GM19035 (cell line): ENCODE measurements around the gene HBEGF.

Source experiments
- ATAC-seq: cut with Tn5 transposase; IDR thresholded peaks from one replicate; pipeline ENCODE4 v1.9.1; 2021; ENCODE audit not compliant: unreplicated experiment

The HBEGF gene

GRCh38 chr5:140346348-140347221 is at the start of gene HBEGF:
TSS of gene HBEGF (minus strand) at chr5:140346603. CDS start at chr5:140346328, 275 bp downstream.
- ATAC-seq: peak; percentile 79

- ATAC-seq: no peak
These were observed 47.3 kb upstream of the HBEGF start for GRCh38 chr5:140393738-140394137.

GRCh38 chr5:140391732-140392131 is 45.3 kb upstream of the HBEGF start:
- no peak for ATAC-seq

- no peak for ATAC-seq
These were observed 44.9 kb upstream of the HBEGF start for GRCh38 chr5:140391312-140391711.

- ATAC-seq: no peak
These were observed 41.6 kb upstream of the HBEGF start for GRCh38 chr5:140388052-140388451.

- no peak for ATAC-seq
These were observed 36.9 kb upstream of the HBEGF start for GRCh38 chr5:140383300-140383699.

- no peak for ATAC-seq
These were observed 36.5 kb upstream of the HBEGF start for GRCh38 chr5:140382866-140383265.

GRCh38 chr5:140381972-140382371 is 35.6 kb upstream of the HBEGF start:
- ATAC-seq: no peak

GRCh38 chr5:140381351-140381750 is 34.9 kb upstream of the HBEGF start:
- no peak for ATAC-seq

GRCh38 chr5:140372971-140373487 is 26.6 kb upstream of the HBEGF start:
- ATAC-seq: peak; percentile 55

GRCh38 chr5:140371356-140372151 is 25.2 kb upstream of the HBEGF start:
- no peak for ATAC-seq

GRCh38 chr5:140367256-140368013 is 21.0 kb upstream of the HBEGF start:
- ATAC-seq: no peak

- no peak for ATAC-seq
These were observed 20.3 kb upstream of the HBEGF start for GRCh38 chr5:140366589-140367255.

GRCh38 chr5:140365941-140366340 is 19.5 kb upstream of the HBEGF start:
- ATAC-seq: no peak

- ATAC-seq: no peak
These were observed 18.9 kb upstream of the HBEGF start for GRCh38 chr5:140365282-140365681.

GRCh38 chr5:140364472-140364765 is 18.0 kb upstream of the HBEGF start:
- no peak for ATAC-seq

- ATAC-seq: no peak
These were observed 17.4 kb upstream of the HBEGF start for GRCh38 chr5:140363631-140364471.

- peak; percentile 86 for ATAC-seq
These were observed 16.6 kb upstream of the HBEGF start for GRCh38 chr5:140362875-140363630.

GRCh38 chr5:140362311-140362710 is 15.9 kb upstream of the HBEGF start:
- no peak for ATAC-seq
